ENCODE measurements around the gene RNF26. TPM values are rescaled to one million over a fixed set of nuclear protein-coding genes. Genes with fewer than 3 reads are reported as not detected.
A peak's percentile ranks its signal among the peaks of the same experiment; 100 is the strongest.

The RNF26 gene
- 17.8 and 20.5 TPM in 2 replicates for total RNA-seq

- peak within 1 kb of the TSS; percentile 85 for H3K4me3 ChIP-seq (ENCODE audit: low read depth, low read length)
- H3K36me3 ChIP-seq (ENCODE audit: control insufficient read depth, insufficient read depth, low read length) = no peaks in the 10 kb centered on the region
- TF ChIP-seq CTCF (IDR thresholded peaks at IDR 0.05; ENCODE audit: insufficient read depth, low read length, poor library complexity, severe bottlenecking) = no peak
- peak; percentile 90 for DNase-seq (ENCODE audit: low read depth)
- H3K27me3 ChIP-seq (ENCODE audit: control insufficient read depth, insufficient read depth, low read length) = peaks cover 3% of the 10 kb centered on the region
These were observed at the start of gene RNF26 for GRCh38 chr11:119334174-119334930. Gene RNF26, plus strand, starts transcription at chr11:119334527. Its CDS starts 596 bp downstream, at chr11:119335123.

- no peak for DNase-seq (ENCODE audit: low read depth)
- TF ChIP-seq CTCF (IDR thresholded peaks at IDR 0.05; ENCODE audit: insufficient read depth, low read length, poor library complexity, severe bottlenecking) = no peak
- no peaks in the 10 kb centered on the region for H3K36me3 ChIP-seq (ENCODE audit: control insufficient read depth, insufficient read depth, low read length)
- no peaks in the 10 kb centered on the region for H3K27me3 ChIP-seq (ENCODE audit: control insufficient read depth, insufficient read depth, low read length)
- H3K4me3 ChIP-seq (ENCODE audit: low read depth, low read length) = no peak overlapping the region
These were observed 48.9 kb upstream of the RNF26 start for GRCh38 chr11:119285431-119285830.

- no peak for DNase-seq (ENCODE audit: low read depth)
- H3K27me3 ChIP-seq (ENCODE audit: control insufficient read depth, insufficient read depth, low read length) = no peaks in the 10 kb centered on the region
- no peak overlapping the region for H3K4me3 ChIP-seq (ENCODE audit: low read depth, low read length)
- H3K36me3 ChIP-seq (ENCODE audit: control insufficient read depth, insufficient read depth, low read length) = no peaks in the 10 kb centered on the region
- TF ChIP-seq CTCF (IDR thresholded peaks at IDR 0.05; ENCODE audit: insufficient read depth, low read length, poor library complexity, severe bottlenecking) = no peak
These were observed 46.1 kb upstream of the RNF26 start for GRCh38 chr11:119288219-119288618.

GRCh38 chr11:119290894-119291497, 43.3 kb upstream of the RNF26 start:
- no peaks in the 10 kb centered on the region for H3K27me3 ChIP-seq (ENCODE audit: control insufficient read depth, insufficient read depth, low read length)
- H3K36me3 ChIP-seq (ENCODE audit: control insufficient read depth, insufficient read depth, low read length) = no peaks in the 10 kb centered on the region
- no peak overlapping the region for H3K4me3 ChIP-seq (ENCODE audit: low read depth, low read length)
- no peak for TF ChIP-seq CTCF (IDR thresholded peaks at IDR 0.05; ENCODE audit: insufficient read depth, low read length, poor library complexity, severe bottlenecking)
- no peak for DNase-seq (ENCODE audit: low read depth)

- no peak overlapping the region for H3K4me3 ChIP-seq (ENCODE audit: low read depth, low read length)
- no peaks in the 10 kb centered on the region for H3K36me3 ChIP-seq (ENCODE audit: control insufficient read depth, insufficient read depth, low read length)
- no peak for TF ChIP-seq CTCF (IDR thresholded peaks at IDR 0.05; ENCODE audit: insufficient read depth, low read length, poor library complexity, severe bottlenecking)
- DNase-seq (ENCODE audit: low read depth) = no peak
- no peaks in the 10 kb centered on the region for H3K27me3 ChIP-seq (ENCODE audit: control insufficient read depth, insufficient read depth, low read length)
These were observed 40.9 kb upstream of the RNF26 start for GRCh38 chr11:119293461-119293860.

Data from kidney epithelial cell (primary cell).